Activated CD4-positive, alpha-beta T cell treated with anti-CD3 and anti-CD28 coated beads, Interleukin-2, amount 50 U/mL, for 48 hours (primary cell): Measurements from ENCODE around the gene IGFBP5.

Experiments
- DNase-seq, 2 experiments: peaks; one replicate each; pipeline ENCODE4 v3.0.0-alpha.2; 2020

IGFBP5 gene

GRCh38 chr2:216695401-216695821 is at the start of gene IGFBP5:
TSS of gene IGFBP5 (minus strand) at chr2:216695549. CDS start at chr2:216694775, 774 bp downstream.
- DNase-seq, result no peak

- DNase-seq, result no peak
Measured at GRCh38 chr2:216743781-216744180, 48.4 kb upstream of the IGFBP5 start.

DNA sequence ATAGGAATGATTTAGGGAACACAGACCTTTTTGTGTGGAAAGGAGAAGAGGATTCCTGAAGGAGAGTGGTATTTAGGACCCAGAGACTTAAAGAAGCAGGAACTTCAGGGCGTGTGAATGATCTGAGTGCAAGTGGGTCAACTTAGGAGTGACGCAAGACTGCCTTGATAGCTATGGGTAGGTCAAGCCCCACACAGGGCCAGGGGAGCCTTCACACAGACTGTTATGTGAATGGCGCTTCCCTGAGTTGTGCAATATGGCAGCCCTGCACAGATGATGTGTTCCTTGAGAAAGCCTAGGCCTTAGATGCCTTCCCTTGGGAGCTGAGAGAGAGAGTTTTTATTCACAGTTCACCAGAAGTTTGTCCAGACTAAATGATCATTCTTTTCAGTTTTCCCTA is 47.1 kb upstream of the IGFBP5 start:
- no peak for DNase-seq

DNA sequence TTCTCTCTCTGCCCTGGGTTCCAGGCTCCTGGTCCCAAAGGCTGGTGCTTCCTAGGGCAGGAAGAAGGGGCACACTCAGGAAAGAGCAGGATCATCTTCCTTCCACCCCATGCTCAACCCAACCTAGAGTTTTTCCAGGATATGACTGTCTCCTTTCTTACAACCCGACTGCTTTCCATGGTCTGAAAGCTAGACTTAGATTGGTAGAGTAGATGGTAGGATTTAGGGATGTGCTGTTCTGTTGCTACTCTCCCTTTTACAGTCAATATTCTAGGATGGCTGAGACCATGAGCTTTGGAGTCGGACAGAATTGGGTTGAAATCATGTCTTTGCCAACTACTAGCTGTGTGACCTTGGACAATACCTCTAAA is 45.9 kb upstream of the IGFBP5 start:
- DNase-seq, result no peak

- DNase-seq, result no peak
Measured at GRCh38 chr2:216740557-216741222, 45.3 kb upstream of the IGFBP5 start.

- no peak for DNase-seq
Measured at GRCh38 chr2:216739035-216739434, 43.7 kb upstream of the IGFBP5 start.

GRCh38 chr2:216737676-216738075 is 42.3 kb upstream of the IGFBP5 start:
- no peak for DNase-seq

DNA sequence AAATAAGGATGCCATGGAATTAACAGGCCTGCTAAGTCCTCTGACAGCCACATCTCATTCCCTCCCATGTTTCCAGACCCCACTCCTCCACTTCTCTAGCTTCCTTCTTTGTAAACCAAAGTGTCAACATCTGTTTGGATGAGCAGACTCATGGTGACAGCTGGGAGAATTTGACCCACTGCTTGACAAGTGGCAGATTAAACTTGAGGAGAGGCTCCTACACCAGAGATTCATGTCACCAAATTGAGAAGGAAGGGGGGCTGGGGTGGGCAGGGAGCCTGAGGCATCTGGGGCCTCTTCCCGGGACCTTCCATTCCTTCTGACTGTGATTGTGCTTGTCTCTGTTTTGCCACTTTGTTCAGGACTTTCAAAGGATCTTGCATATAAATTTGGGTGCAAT is 41.0 kb upstream of the IGFBP5 start:
- DNase-seq, result no peak

- no peak for DNase-seq
Measured at GRCh38 chr2:216735668-216736067, 40.3 kb upstream of the IGFBP5 start.

DNA sequence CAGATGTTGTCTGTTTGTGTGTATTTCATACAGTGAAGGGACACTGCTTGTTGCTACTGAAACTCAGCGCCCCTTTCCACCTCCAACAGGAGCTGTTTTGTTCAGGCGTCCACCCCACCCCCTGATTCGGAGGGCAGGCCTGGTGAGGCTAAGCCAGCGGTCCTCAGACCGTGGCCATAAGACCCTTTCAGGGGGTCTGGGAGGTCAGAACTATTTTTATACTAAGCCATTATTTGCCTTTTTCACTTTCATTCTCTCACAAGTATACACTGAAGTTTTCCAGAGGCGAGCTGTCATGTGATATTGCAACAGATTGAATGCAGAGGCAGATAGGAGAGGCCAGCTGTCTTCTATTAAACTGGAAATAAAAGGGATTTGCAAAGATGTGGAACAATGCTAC is 39.7 kb upstream of the IGFBP5 start:
- no peak for DNase-seq

- DNase-seq, result no peak
Measured at GRCh38 chr2:216733046-216733445, 37.7 kb upstream of the IGFBP5 start.

DNA sequence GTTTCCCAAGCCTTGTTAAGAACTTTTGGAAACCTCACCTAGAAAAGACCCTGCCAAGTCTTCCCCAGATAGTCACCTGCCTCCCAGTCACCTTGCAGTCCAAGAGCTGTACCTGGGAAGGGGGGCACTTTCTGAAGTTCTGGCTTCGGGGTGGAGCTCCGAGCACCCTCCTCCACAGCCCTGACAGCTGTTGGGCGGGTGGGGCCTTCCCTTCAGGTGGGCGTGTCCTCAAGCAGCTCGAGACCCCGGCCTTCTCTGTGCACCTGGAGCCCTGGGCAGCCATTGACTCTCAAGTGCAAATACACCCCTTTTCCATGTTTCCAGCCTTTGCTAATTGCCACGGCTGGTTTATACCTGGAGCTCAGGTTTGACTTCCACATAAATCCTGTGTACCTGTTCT is 37.0 kb upstream of the IGFBP5 start:
- no peak for DNase-seq

GRCh38 chr2:216731465-216731864 is 36.1 kb upstream of the IGFBP5 start:
- no peak for DNase-seq

- no peak for DNase-seq
Measured at GRCh38 chr2:216730871-216731270, 35.5 kb upstream of the IGFBP5 start.

GRCh38 chr2:216727346-216728122 is 32.2 kb upstream of the IGFBP5 start:
- no peak for DNase-seq

- no peak for DNase-seq
Measured at GRCh38 chr2:216724190-216724589, 28.8 kb upstream of the IGFBP5 start.

DNA sequence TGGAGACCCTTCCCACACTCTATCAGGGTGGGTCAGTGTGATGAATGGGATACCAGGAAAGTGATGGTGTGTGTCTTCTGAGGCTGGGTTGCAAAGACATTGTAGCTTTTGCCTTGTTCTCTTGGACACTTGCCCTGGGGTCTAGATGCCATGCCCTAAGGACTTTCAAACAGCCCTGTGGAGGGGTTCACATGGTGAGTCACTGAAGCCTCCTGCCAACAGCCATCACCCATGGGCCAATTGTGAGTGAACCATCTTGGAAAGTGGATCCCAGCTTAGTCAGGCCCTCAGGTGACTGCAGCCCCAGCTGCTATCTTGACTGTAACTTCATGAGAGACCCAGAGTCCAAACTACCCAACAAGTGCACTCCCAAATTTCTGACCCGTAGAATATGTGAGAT is 25.8 kb upstream of the IGFBP5 start:
- DNase-seq, result no peak

GRCh38 chr2:216720722-216721121 is 25.4 kb upstream of the IGFBP5 start:
- DNase-seq, result no peak

DNA sequence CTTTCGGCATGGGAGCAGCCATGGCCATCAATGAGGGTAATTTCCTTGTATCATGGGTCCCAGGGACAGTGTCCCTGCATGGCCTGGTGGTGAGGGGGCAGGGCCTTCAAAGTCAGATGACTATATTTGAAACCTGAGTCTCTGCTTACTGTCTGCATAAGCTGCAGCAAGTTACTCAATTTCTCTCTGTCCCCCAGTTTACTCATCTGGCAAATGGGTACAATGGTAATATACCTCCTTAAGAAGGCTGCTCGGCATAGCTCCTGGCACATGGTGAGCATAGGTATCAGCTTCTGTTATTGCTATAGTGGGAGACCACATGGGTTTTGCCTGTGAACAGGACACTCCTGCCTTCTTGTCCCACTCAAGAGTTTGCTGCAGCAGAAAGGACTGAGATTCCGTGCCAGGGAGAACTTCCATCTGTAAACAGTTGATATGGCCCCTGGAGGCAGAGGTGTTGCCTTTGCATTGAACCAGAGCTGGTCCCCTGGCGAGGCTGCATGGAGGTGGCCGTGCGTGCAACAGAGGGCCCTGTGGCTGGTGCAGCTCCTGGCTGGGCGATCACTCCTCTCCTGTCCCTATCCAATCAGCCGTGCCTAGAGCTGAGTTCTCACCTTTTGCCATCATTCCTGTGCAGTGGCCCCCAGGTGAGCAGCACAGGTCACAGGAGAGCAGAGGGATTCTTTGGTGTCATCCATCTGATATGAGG is 22.7 kb upstream of the IGFBP5 start:
- no peak for DNase-seq

DNA sequence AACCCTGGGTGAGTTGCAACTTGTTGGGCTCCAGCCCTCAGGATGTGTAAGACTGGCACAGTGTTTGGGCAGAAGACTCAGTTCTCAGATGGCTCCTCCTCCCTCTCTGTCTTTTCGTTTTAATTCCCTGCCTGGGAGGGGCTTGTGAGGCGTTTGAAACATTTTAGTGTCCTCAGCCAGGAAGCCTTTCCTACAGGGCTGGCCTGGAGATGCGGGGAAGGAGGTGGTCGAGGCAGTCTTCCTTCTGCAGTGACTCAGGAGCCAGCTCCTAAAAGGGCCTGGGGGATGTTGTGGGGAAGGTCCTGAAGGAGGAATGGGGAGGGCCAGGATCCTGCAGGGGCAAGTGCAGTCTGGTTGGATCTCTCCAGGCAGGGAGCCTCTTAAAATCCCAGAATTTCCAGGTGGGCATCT is 22.1 kb upstream of the IGFBP5 start:
- DNase-seq, result no peak

DNA sequence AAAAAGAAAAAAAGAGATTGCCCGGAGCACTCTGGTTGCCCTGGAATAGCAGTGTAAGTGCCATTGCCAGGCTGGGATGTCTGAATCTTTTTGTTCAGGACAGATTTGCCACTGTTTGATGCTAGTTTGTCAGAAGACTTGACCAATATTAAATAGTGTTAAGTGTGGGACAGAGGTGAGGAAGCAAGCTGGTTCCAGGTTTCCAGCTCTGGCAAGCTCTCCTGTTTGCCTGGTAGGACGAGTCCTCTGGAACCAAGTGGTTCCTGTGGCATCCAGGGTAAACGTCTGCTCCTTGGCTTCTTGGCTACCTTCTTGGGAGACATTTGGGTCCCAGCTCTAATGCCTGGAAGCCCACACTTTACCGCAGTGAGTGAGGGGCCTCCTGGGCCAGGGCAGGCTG is 20.8 kb upstream of the IGFBP5 start:
- DNase-seq, result no peak

DNA sequence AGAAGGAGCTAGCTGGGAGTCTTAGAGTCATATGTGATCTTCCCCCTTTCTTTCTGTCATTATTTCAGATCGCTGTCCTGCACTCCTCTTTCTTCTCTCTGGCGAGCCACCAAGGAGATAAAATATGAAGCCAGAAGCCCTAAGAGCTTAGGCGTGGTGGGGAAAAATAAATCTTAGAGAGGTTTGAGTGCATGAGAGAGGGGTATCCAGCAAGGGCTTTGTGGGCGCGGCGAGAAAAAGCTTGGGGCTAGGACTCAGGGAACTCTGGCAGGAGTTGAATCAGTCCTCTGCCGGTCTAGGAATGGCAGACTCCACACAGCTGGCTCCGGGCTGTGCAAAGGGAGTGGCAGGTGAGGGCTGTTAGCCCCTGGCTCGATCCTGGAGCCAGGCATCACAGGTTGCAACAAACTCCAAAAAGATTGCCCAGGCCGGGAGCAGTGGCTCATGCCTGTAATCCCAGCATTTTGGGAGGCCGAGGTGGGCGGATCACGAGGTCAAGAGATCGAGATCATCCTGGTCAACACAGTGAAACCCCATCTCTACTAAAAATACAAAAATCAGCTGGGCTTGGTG is 20.1 kb upstream of the IGFBP5 start:
- no peak for DNase-seq

GRCh38 chr2:216714376-216714775 is 19.0 kb upstream of the IGFBP5 start:
- no peak for DNase-seq
